OCI-LY7 (cell line): ENCODE data around the gene FYN.

Experiments
- CTCF ChIP-seq: fragments of 200-600 bp; sonication (generic); conservative IDR thresholded peaks from 2 replicates; pipeline ENCODE4 v1.5.1; 2014; ENCODE audit warnings: mild to moderate bottlenecking, antibody characterized with exemption, low read length, moderate library complexity, mixed read lengths
- EZH2phosphoT487 ChIP-seq: fragments of 200-600 bp; sonication (generic); IDR thresholded peaks from 2 replicates; pipeline ENCODE4 v1.6.1; 2018; ENCODE audit warnings: low read depth, borderline replicate concordance, mild to moderate bottlenecking, mixed run types, antibody characterized with exemption, low read length, moderate library complexity, mixed read lengths

- TF ChIP-seq EZH2phosphoT487: no peak
- TF ChIP-seq CTCF: no peak
Observed at GRCh38 chr6:111725446-111726112, 147.7 kb downstream of the FYN start.
